K562 (cell line): ENCODE measurements around the gene AK4. TPM values are rescaled to one million over a fixed set of nuclear protein-coding genes. Genes with fewer than 3 reads are reported as not detected.
A peak's percentile ranks its signal among the peaks of the same experiment; 100 is the strongest.

Experiments
- ATAC-seq: fragments of 200-7000 bp; cut with Tn5 transposase; 3 replicates; pipeline ENCODE4 v1.9.1; 2020; ENCODE audit warnings: moderate library complexity
- BruUV-seq: library from RNA; stranded (reverse); fragments of 400-500 nt; replicated peaks from 2 replicates; lab custom pipeline; 2021; lab: Mats Ljungman, UMichigan
- CTCF ChIA-PET: fragments of 300-600 bp; formaldehyde crosslinking; extraction: SDS; loops from one replicate; lab custom pipeline; 2021; ENCODE audit warnings: low intra/inter-chr PET ratio; lab: Yijun Ruan, JAX
- POLR2A ChIA-PET: fragments of 300-600, 350-650 bp; sonication (Branson Sonifier 250); formaldehyde crosslinking; extraction: SDS; loops from one replicate; lab custom pipeline; 2021; ENCODE audit warnings: antibody characterized with exemption, inconsistent platforms; lab: Yijun Ruan, JAX
- DNase-seq, 4 experiments: peaks; one replicate each; pipeline versions ENCODE4 v3.0.0 to v3.0.0-alpha.2; 2011 to 2018; ENCODE audit warnings: low spot score in 3 of 4, mixed read lengths in 3 of 4; ENCODE audit errors: extremely low read depth in 1 of 4
- FAIRE-seq: peaks from 2 replicates; lab custom pipeline; 2011; peaks lifted over from hg19 to GRCh38; lab: Jason Lieb, UNC
- H2AFZ ChIP-seq: 2 replicates; pipeline ENCODE4 v1.6.0; 2011; ENCODE audit warnings: low read depth, low read length, control low read depth, inconsistent platforms
- H3K27ac ChIP-seq: fragments of 200-600 bp; 3 replicates; pipeline ENCODE4 v1.8.0; 2011; ENCODE audit warnings: low read depth, mild to moderate bottlenecking, control low read depth, inconsistent platforms, low read length, moderate library complexity, mixed read lengths; ENCODE audit errors: extremely low read depth
- H3K27me3 ChIP-seq, 2 experiments: fragments of 300-600 bp in 1 of 2; 2 replicates in 1 of 2; 3 replicates in 1 of 2; pipeline versions ENCODE4 v1.6.0 to v1.8.0; 2011; ENCODE audit warnings: inconsistent platforms in 2 of 2, low read length in 2 of 2, mild to moderate bottlenecking in 1 of 2, mixed read lengths in 1 of 2, moderate library complexity in 1 of 2; ENCODE audit not compliant: control insufficient read depth in 2 of 2, insufficient read depth in 2 of 2
- H3K36me3 ChIP-seq: fragments of 300-600 bp; 3 replicates; pipeline ENCODE4 v1.8.0; 2011; ENCODE audit warnings: mild to moderate bottlenecking, low read length, inconsistent platforms; ENCODE audit not compliant: control insufficient read depth, insufficient read depth
- H3K4me1 ChIP-seq, 2 experiments: fragments of 200-600 bp in 1 of 2; replicated peaks in 1 of 2; 2 replicates in 1 of 2; 3 replicates in 1 of 2; pipeline versions ENCODE4 v1.5.1 to v1.8.0; 2011; ENCODE audit warnings: inconsistent platforms in 2 of 2, low read length in 2 of 2, mild to moderate bottlenecking in 1 of 2, mixed read lengths in 1 of 2, moderate library complexity in 1 of 2; ENCODE audit not compliant: control insufficient read depth in 2 of 2, insufficient read depth in 2 of 2
- H3K4me2 ChIP-seq: 2 replicates; pipeline ENCODE4 v1.6.1; 2011; ENCODE audit warnings: low read length, control low read depth, inconsistent platforms, mixed read lengths; ENCODE audit not compliant: insufficient read depth
- H3K4me3 ChIP-seq: fragments of 200-600 bp; sonication (generic), shearing (Covaris generic); 2 replicates; pipeline ENCODE4 v1.5.1; 2016; ENCODE audit warnings: control low read depth, inconsistent platforms
- H3K79me2 ChIP-seq: fragments of 200-600 bp; 3 replicates; pipeline ENCODE4 v1.8.0; 2011; ENCODE audit warnings: low read length, inconsistent platforms; ENCODE audit not compliant: control insufficient read depth, insufficient read depth
- H3K9ac ChIP-seq, 2 experiments: 2 replicates each; pipeline versions ENCODE4 v1.6.0 to v1.6.1; 2011; ENCODE audit warnings: low read depth in 2 of 2, low read length in 2 of 2, control low read depth in 1 of 2, inconsistent platforms in 1 of 2, mild to moderate bottlenecking in 1 of 2, mixed read lengths in 1 of 2; ENCODE audit not compliant: insufficient read depth in 1 of 2
- H3K9me1 ChIP-seq: one replicate; pipeline ENCODE4 v1.6.0; 2011; ENCODE audit warnings: inconsistent platforms, mild to moderate bottlenecking, low read length, moderate library complexity; ENCODE audit not compliant: control insufficient read depth, insufficient read depth
- H3K9me3 ChIP-seq: replicated peaks from 2 replicates; pipeline ENCODE4 v1.5.1; 2011; ENCODE audit warnings: low read depth, low read length, inconsistent platforms; ENCODE audit not compliant: control insufficient read depth, insufficient read depth
- H4K20me1 ChIP-seq: replicated peaks from 2 replicates; pipeline ENCODE4 v1.6.1; 2011; ENCODE audit warnings: low read length, inconsistent platforms, mixed read lengths; ENCODE audit not compliant: control insufficient read depth, insufficient read depth
- CBFB ChIP-seq: sonication (generic); formaldehyde crosslinking; IDR thresholded peaks from 2 replicates; pipeline ENCODE4 v1.4.0; 2020; ENCODE audit warnings: mild to moderate bottlenecking, missing genetic modification reagents
- CCAR2 ChIP-seq: fragments of 200-400 bp; formaldehyde crosslinking; IDR thresholded peaks from 2 replicates; pipeline ENCODE4 v1.6.1; 2017; ENCODE audit warnings: mild to moderate bottlenecking, low read depth, low read length
- CCNT2 ChIP-seq: IDR thresholded peaks from 2 replicates; pipeline ENCODE4 v1.6.1; 2011; ENCODE audit warnings: borderline replicate concordance, low read depth, mild to moderate bottlenecking, moderate library complexity, mixed read lengths, low read length; ENCODE audit not compliant: insufficient read length; ENCODE audit errors: extremely low read depth
- DACH1 ChIP-seq: fragments of 450-650 bp; IDR thresholded peaks from 2 replicates; pipeline ENCODE4 v1.6.1; 2018; ENCODE audit not compliant: partially characterized antibody
- HSF4 ChIP-seq: fragments of 250-450 bp; sonication (Bioruptor Pico); IDR thresholded peaks from 2 replicates; pipeline ENCODE4 v2.1.2; 2022; ENCODE audit warnings: mild to moderate bottlenecking, moderate library complexity, borderline replicate concordance
- PML ChIP-seq: IDR thresholded peaks from 2 replicates; pipeline ENCODE4 v1.6.1; 2012; ENCODE audit warnings: low read length, inconsistent platforms
- PTRF ChIP-seq: fragments of 450-650 bp; IDR thresholded peaks from 2 replicates; pipeline ENCODE4 v1.6.1; 2016; ENCODE audit warnings: mild to moderate bottlenecking, missing genetic modification characterization, missing compliant biosample characterization
- SIN3B ChIP-seq: fragments of 450-650 bp; IDR thresholded peaks from 2 replicates; pipeline ENCODE4 v1.6.1; 2017; ENCODE audit warnings: low read depth, mild to moderate bottlenecking, moderate library complexity
- SMAD3 ChIP-seq: fragments of 450-650 bp; formaldehyde crosslinking; conservative IDR thresholded peaks from 2 replicates; pipeline ENCODE4 v1.4.0; 2020; ENCODE audit warnings: mild to moderate bottlenecking
- WGBS: fragments of 100-300 bp; shearing (Covaris generic); methylation state at CpG from one replicate; pipeline ENCODE4 v1.1.6; 2016; ENCODE audit warnings: low coverage, mixed read lengths; ENCODE audit not compliant: insufficient coverage; ENCODE audit errors: missing lambda C conversion rate; 5-methylcytosine and 5-hydroxymethylcytosine counted together
- in situ Hi-C: fragments of 300-500 bp; cut with MboI; formaldehyde crosslinking; loops from 4 replicates; pipeline ENCODE4 v1.15.0; 2018; ENCODE audit warnings: inconsistent platforms, mixed read lengths
- intact Hi-C: fragments of 100-400 bp; cut with micrococcal nuclease; formaldehyde crosslinking; loops from 2 replicates; pipeline ENCODE4 v1.14.2; 2022
- polyA plus RNA-seq, 8 experiments: library from polyadenylated mRNA; depleted of rRNA in 4 of 8; stranded (reverse) in 5 of 8; unstranded in 3 of 8; fragments of >200 nt; fragmentation: Nextera tagmentation in 2 of 8; fragmentation: Illumina TruSeq in 1 of 8; extraction: Ambion mirVana in 2 of 8; extraction: Trizol in 1 of 8; gene quantifications; 2 replicates each; pipeline versions ENCODE4 v1.2.1 to v1.2.3, GENCODE V29; 2011 to 2014; ENCODE audit warnings: inconsistent platforms in 1 of 8, missing spikeins in 1 of 8
- total RNA-seq, 7 experiments: library from RNA; depleted of rRNA in 6 of 7; stranded (reverse); fragments of >200 nt in 6 of 7; fragmentation: Illumina TruSeq in 2 of 7; extraction: Trizol in 2 of 7; gene quantifications; 2 replicates each; pipeline versions ENCODE4 v1.2.1 to v1.2.3, GENCODE V29; 2011 to 2021; ENCODE audit warnings: low replicate concordance in 1 of 7
- TF ChIP-seq, protein P1 (sequence below), 2 experiments: fragments of 150-350 bp in 1 of 2; IDR thresholded peaks; 2 replicates each; pipeline ENCODE4 v1.6.1; 2012 to 2016; ENCODE audit warnings: low read depth in 2 of 2, low read length in 2 of 2, mild to moderate bottlenecking in 1 of 2, moderate library complexity in 1 of 2
- TF ChIP-seq, protein P2 (sequence below): IDR thresholded peaks from 3 replicates; pipeline ENCODE4 v1.6.1; 2011; ENCODE audit warnings: borderline replicate concordance, mild to moderate bottlenecking, moderate library complexity; ENCODE audit not compliant: insufficient read length; ENCODE audit errors: extremely low read depth
- TF ChIP-seq, protein P3 (sequence below): fragments of 450-650 bp; IDR thresholded peaks from 2 replicates; pipeline ENCODE4 v1.6.1; 2016
- TF ChIP-seq, protein P4 (sequence below): fragments of 450-650 bp; IDR thresholded peaks from 2 replicates; pipeline ENCODE4 v1.6.1; 2016; ENCODE audit warnings: missing biosample characterization, missing genetic modification characterization

AK4 gene
- total and polyA plus RNA-seq, 9 of the 15 experiments (the other 6 are each of a cell fraction or from before 2014, with no cell fraction given), result 10.4 to 96.6 (median 21.5) TPM

DNA sequence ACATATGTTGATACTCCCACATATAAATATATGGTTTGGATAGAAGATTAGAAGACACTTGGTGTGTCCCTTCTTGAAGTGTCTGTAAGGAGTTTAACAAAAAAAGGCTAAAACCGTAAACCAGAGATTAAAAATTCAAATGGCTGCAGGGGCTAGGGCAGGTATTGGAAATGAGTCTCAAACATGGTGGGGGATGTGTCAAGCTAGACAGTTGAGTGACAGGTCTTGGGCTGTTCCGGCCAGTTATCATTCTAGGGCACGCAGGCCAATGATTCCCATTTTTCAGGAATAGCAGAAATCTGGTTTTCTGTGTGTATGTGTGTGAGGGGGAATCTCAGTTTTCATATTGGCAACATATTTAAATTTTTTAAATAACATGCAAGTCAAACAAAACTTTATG is 77.2 kb downstream of the AK4 start:
- POLR2A ChIA-PET, result interaction anchor here (1.7 kb wide), 1 partner anchor 10 kb away, joined by 4 read pairs; no protein-coding TSS in a partner anchor
- TF ChIP-seq, protein P1, sequence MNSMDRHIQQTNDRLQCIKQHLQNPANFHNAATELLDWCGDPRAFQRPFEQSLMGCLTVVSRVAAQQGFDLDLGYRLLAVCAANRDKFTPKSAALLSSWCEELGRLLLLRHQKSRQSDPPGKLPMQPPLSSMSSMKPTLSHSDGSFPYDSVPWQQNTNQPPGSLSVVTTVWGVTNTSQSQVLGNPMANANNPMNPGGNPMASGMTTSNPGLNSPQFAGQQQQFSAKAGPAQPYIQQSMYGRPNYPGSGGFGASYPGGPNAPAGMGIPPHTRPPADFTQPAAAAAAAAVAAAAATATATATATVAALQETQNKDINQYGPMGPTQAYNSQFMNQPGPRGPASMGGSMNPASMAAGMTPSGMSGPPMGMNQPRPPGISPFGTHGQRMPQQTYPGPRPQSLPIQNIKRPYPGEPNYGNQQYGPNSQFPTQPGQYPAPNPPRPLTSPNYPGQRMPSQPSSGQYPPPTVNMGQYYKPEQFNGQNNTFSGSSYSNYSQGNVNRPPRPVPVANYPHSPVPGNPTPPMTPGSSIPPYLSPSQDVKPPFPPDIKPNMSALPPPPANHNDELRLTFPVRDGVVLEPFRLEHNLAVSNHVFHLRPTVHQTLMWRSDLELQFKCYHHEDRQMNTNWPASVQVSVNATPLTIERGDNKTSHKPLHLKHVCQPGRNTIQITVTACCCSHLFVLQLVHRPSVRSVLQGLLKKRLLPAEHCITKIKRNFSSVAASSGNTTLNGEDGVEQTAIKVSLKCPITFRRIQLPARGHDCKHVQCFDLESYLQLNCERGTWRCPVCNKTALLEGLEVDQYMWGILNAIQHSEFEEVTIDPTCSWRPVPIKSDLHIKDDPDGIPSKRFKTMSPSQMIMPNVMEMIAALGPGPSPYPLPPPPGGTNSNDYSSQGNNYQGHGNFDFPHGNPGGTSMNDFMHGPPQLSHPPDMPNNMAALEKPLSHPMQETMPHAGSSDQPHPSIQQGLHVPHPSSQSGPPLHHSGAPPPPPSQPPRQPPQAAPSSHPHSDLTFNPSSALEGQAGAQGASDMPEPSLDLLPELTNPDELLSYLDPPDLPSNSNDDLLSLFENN (IDR thresholded peaks at IDR 0.05; ENCODE audit: low read depth in 2 of 2, low read length in 2 of 2), result no peak
- no peak for TF ChIP-seq SIN3B
- no peak for TF ChIP-seq CCNT2
- TF ChIP-seq PTRF (tag), result peak; percentile 53; the same call in 1 of the 2 replicates
- no peak for TF ChIP-seq CBFB (CRISPR knock-in tag)
- no peak for TF ChIP-seq PML
- no peak for TF ChIP-seq SMAD3 (CRISPR knock-in tag)
- TF ChIP-seq, protein P2, sequence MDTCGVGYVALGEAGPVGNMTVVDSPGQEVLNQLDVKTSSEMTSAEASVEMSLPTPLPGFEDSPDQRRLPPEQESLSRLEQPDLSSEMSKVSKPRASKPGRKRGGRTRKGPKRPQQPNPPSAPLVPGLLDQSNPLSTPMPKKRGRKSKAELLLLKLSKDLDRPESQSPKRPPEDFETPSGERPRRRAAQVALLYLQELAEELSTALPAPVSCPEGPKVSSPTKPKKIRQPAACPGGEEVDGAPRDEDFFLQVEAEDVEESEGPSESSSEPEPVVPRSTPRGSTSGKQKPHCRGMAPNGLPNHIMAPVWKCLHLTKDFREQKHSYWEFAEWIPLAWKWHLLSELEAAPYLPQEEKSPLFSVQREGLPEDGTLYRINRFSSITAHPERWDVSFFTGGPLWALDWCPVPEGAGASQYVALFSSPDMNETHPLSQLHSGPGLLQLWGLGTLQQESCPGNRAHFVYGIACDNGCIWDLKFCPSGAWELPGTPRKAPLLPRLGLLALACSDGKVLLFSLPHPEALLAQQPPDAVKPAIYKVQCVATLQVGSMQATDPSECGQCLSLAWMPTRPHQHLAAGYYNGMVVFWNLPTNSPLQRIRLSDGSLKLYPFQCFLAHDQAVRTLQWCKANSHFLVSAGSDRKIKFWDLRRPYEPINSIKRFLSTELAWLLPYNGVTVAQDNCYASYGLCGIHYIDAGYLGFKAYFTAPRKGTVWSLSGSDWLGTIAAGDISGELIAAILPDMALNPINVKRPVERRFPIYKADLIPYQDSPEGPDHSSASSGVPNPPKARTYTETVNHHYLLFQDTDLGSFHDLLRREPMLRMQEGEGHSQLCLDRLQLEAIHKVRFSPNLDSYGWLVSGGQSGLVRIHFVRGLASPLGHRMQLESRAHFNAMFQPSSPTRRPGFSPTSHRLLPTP, result no peak
- TF ChIP-seq CCAR2, result no peak
- TF ChIP-seq, protein P3, sequence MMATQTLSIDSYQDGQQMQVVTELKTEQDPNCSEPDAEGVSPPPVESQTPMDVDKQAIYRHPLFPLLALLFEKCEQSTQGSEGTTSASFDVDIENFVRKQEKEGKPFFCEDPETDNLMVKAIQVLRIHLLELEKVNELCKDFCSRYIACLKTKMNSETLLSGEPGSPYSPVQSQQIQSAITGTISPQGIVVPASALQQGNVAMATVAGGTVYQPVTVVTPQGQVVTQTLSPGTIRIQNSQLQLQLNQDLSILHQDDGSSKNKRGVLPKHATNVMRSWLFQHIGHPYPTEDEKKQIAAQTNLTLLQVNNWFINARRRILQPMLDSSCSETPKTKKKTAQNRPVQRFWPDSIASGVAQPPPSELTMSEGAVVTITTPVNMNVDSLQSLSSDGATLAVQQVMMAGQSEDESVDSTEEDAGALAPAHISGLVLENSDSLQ, result peak; percentile 93
- TF ChIP-seq, protein P4, sequence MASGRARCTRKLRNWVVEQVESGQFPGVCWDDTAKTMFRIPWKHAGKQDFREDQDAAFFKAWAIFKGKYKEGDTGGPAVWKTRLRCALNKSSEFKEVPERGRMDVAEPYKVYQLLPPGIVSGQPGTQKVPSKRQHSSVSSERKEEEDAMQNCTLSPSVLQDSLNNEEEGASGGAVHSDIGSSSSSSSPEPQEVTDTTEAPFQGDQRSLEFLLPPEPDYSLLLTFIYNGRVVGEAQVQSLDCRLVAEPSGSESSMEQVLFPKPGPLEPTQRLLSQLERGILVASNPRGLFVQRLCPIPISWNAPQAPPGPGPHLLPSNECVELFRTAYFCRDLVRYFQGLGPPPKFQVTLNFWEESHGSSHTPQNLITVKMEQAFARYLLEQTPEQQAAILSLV (tag), result 0 out of 2 replicates have a peak, but pooled peaks have one; percentile 42
- no peak for TF ChIP-seq DACH1
- 0 out of 2 replicates have a peak, but pooled peaks have one; percentile 45 for TF ChIP-seq HSF4 (CRISPR knock-in tag)

More for the DNA sequence above, 77.2 kb downstream of the AK4 start:
- in situ Hi-C loops, result no loop called here
- Histone ChIP-seq H3K27ac (peak overlapping the region; percentile 74; the same call in 2 of the 3 replicates), H3K27me3 (no peaks in the 10 kb centered on the region), H3K9ac (peak overlapping the region in 1 of 2 experiments; percentile 43; a peak in 1 of 4 replicates), H3K4me1 (peaks cover 29 to 50% of the 10 kb centered on the region in 2 experiments), H3K4me2 (peak overlapping the region; percentile 15), H3K9me1 (no peaks in the 10 kb centered on the region), H4K20me1 (no peaks in the 10 kb centered on the region), H3K4me3 (no peak overlapping the region), H2AFZ (no peak overlapping the region; the same call in 1 of the 2 replicates), H3K79me2 (0 out of 3 replicates have a peak, but pooled peaks cover 4% of the 10 kb centered on the region), H3K9me3 (no peaks in the 10 kb centered on the region), H3K36me3 (peaks cover 20% of the 10 kb centered on the region; the same call in 2 of the 3 replicates)
- CTCF ChIA-PET, result no interaction called here
- intact Hi-C loops, result no loop called here
- WGBS, result 19% methylated on average over 3 of the region's 3 CpGs
- FAIRE-seq (no peak), ATAC-seq (peak; percentile 48), DNase-seq (no peak)
- BruUV-seq, result no TSS peak
